OCI-LY1 (cell line): Measurements from ENCODE around the gene OR51E2.

Experiments
- H2AFZ ChIP-seq: fragments of 200-600 bp; sonication (generic), shearing (Covaris generic); 2 replicates; pipeline ENCODE4 v1.6.0; 2014; ENCODE audit warnings: antibody characterized with exemption, mild to moderate bottlenecking, low read length
- H3F3A ChIP-seq: fragments of 200-600 bp; sonication (generic), shearing (Covaris generic); 2 replicates; pipeline ENCODE4 v1.6.0; 2014; ENCODE audit warnings: mild to moderate bottlenecking, antibody characterized with exemption, low read length, moderate library complexity; ENCODE audit not compliant: insufficient read depth
- H3K27ac ChIP-seq: fragments of 200-600 bp; sonication (generic); 2 replicates; pipeline ENCODE4 v1.5.1; 2014; ENCODE audit warnings: low read length, mixed run types, mild to moderate bottlenecking, low read depth; ENCODE audit not compliant: poor library complexity, severe bottlenecking
- H3K27me3 ChIP-seq: fragments of 200-600 bp; sonication (generic); 2 replicates; pipeline ENCODE4 v1.6.0; 2014; ENCODE audit warnings: antibody characterized with exemption, mild to moderate bottlenecking, low read length, moderate library complexity; ENCODE audit not compliant: insufficient read depth
- H3K36me3 ChIP-seq: fragments of 200-600 bp; sonication (generic); 2 replicates; pipeline ENCODE4 v1.6.1; 2014; ENCODE audit warnings: mild to moderate bottlenecking, antibody characterized with exemption, low read length, moderate library complexity, mixed read lengths; ENCODE audit not compliant: insufficient read depth
- H3K4me1 ChIP-seq: fragments of 200-600 bp; sonication (generic); 2 replicates; pipeline ENCODE4 v1.5.1; 2014; ENCODE audit warnings: mild to moderate bottlenecking, low read length, moderate library complexity; ENCODE audit not compliant: insufficient read depth, severe bottlenecking
- H3K4me2 ChIP-seq: fragments of 200-600 bp; sonication (generic), shearing (Covaris generic); 2 replicates; pipeline ENCODE4 v1.6.1; 2014; ENCODE audit warnings: low read length
- H3K4me3 ChIP-seq: fragments of 200-600 bp; sonication (generic); 2 replicates; pipeline ENCODE4 v1.5.1; 2014; ENCODE audit warnings: low read length, low read depth, mild to moderate bottlenecking, mixed read lengths; ENCODE audit not compliant: poor library complexity, severe bottlenecking
- H3K79me2 ChIP-seq: fragments of 200-600 bp; shearing (Covaris generic); 2 replicates; pipeline ENCODE4 v1.6.1; 2016; ENCODE audit warnings: mixed run types, low read length, mixed read lengths; ENCODE audit not compliant: insufficient read depth
- H3K9ac ChIP-seq: fragments of 200-600 bp; sonication (generic), shearing (Covaris generic); 2 replicates; pipeline ENCODE4 v1.6.1; 2014; ENCODE audit warnings: mild to moderate bottlenecking, low read length, mixed read lengths
- H3K9me2 ChIP-seq: fragments of 200-600 bp; sonication (generic), shearing (Covaris generic); 2 replicates; pipeline ENCODE4 v1.6.1; 2014; ENCODE audit warnings: low read depth, mild to moderate bottlenecking, low read length, mixed read lengths
- H3K9me3 ChIP-seq: fragments of 200-600 bp; shearing (Covaris generic); 2 replicates; pipeline ENCODE4 v1.6.1; 2014; ENCODE audit warnings: low read length, mixed read lengths
- H4K20me1 ChIP-seq: fragments of 200-600 bp; sonication (generic), shearing (Covaris generic); 2 replicates; pipeline ENCODE4 v1.6.0; 2016; ENCODE audit warnings: mild to moderate bottlenecking, low read length; ENCODE audit not compliant: insufficient read depth
- CTCF ChIP-seq: fragments of 200-600 bp; sonication (generic), shearing (Covaris generic); IDR thresholded peaks from 2 replicates; pipeline ENCODE4 v1.5.1; 2017; ENCODE audit warnings: mild to moderate bottlenecking, antibody characterized with exemption, low read length, moderate library complexity, mixed read lengths
- EZH2 ChIP-seq: fragments of 200-600 bp; sonication (generic), shearing (Covaris generic); IDR thresholded peaks from 2 replicates; pipeline ENCODE4 v1.8.0; 2017; ENCODE audit warnings: borderline replicate concordance, mixed run types, mild to moderate bottlenecking, antibody characterized with exemption, low read length, moderate library complexity, mixed read lengths

Gene OR51E2

GRCh38 chr11:4672470-4672869, 25.2 kb downstream of the OR51E2 start:
- no peak overlapping the region for H3K27ac ChIP-seq
- no peak for TF ChIP-seq CTCF
- no peak for TF ChIP-seq EZH2

GRCh38 chr11:4671741-4672140, 25.9 kb downstream of the OR51E2 start:
- TF ChIP-seq EZH2, result no peak
- TF ChIP-seq CTCF, result no peak
- no peaks in the 10 kb centered on the region for H3K9me2 ChIP-seq
- H3K36me3 ChIP-seq, result no peaks in the 10 kb centered on the region
- H3K27ac ChIP-seq, result no peak overlapping the region
- no peaks in the 10 kb centered on the region for H3F3A ChIP-seq
- H3K9me3 ChIP-seq, result no peaks in the 10 kb centered on the region
- no peaks in the 10 kb centered on the region for H3K79me2 ChIP-seq
- no peak overlapping the region for H3K9ac ChIP-seq
- no peak overlapping the region for H3K4me2 ChIP-seq
- H3K4me3 ChIP-seq, result no peak overlapping the region
- no peak overlapping the region for H2AFZ ChIP-seq
- no peaks in the 10 kb centered on the region for H3K27me3 ChIP-seq
- no peaks in the 10 kb centered on the region for H4K20me1 ChIP-seq
- H3K4me1 ChIP-seq, result no peaks in the 10 kb centered on the region

More at GRCh38 chr11:4672470-4672869, 25.2 kb downstream of the OR51E2 start:
- H3K79me2 ChIP-seq, result no peaks in the 10 kb centered on the region
- H3K4me1 ChIP-seq, result no peaks in the 10 kb centered on the region
- no peaks in the 10 kb centered on the region for H4K20me1 ChIP-seq
- no peaks in the 10 kb centered on the region for H3K36me3 ChIP-seq
- no peaks in the 10 kb centered on the region for H3K27me3 ChIP-seq
- H3K4me2 ChIP-seq, result no peak overlapping the region
- H3K4me3 ChIP-seq, result no peak overlapping the region
- H2AFZ ChIP-seq, result no peak overlapping the region
- no peak overlapping the region for H3K9ac ChIP-seq
- H3K9me2 ChIP-seq, result no peaks in the 10 kb centered on the region
- H3K9me3 ChIP-seq, result no peaks in the 10 kb centered on the region
- H3F3A ChIP-seq, result no peaks in the 10 kb centered on the region

GRCh38 chr11:4665424-4665823, 32.2 kb downstream of the OR51E2 start:
- no peak overlapping the region for H2AFZ ChIP-seq
- no peaks in the 10 kb centered on the region for H4K20me1 ChIP-seq
- H3K4me3 ChIP-seq, result no peak overlapping the region
- H3K27me3 ChIP-seq, result no peaks in the 10 kb centered on the region
- TF ChIP-seq CTCF (no peak), EZH2 (no peak)
- no peaks in the 10 kb centered on the region for H3K9me2 ChIP-seq
- no peak overlapping the region for H3K9ac ChIP-seq
- no peaks in the 10 kb centered on the region for H3K9me3 ChIP-seq
- H3K79me2 ChIP-seq, result no peaks in the 10 kb centered on the region
- no peak overlapping the region for H3K27ac ChIP-seq
- no peak overlapping the region for H3K4me2 ChIP-seq
- no peaks in the 10 kb centered on the region for H3F3A ChIP-seq
- H3K36me3 ChIP-seq, result no peaks in the 10 kb centered on the region
- no peaks in the 10 kb centered on the region for H3K4me1 ChIP-seq
